Measurements from ENCODE around the gene TNFSF9. TPM values are rescaled to one million over a fixed set of nuclear protein-coding genes. Genes with fewer than 3 reads are reported as not detected.

The TNFSF9 gene
- total and polyA plus RNA-seq, 2 of the 8 experiments (the other 6 are each of a cell fraction or from before 2014, with no cell fraction given), result 1.7 to 4.4 TPM

- Histone ChIP-seq H3K9ac (replicated peaks in 1 of 4; ENCODE audit: extremely low read depth in 1 of 4, low read depth in 3 of 4, low read length in 3 of 4) (peak overlapping the region in 2 of 4 experiments; percentile 25 to 33; a peak in 4 of 7 replicates), H3K9me3 (ENCODE audit: insufficient read depth in 2 of 2, low read depth in 1 of 2, low read length in 1 of 2) (no peaks in the 10 kb centered on the region), H3K79me2 (ENCODE audit: control insufficient read depth in 1 of 2, insufficient read depth in 2 of 2, low read length in 2 of 2) (no peaks in the 10 kb centered on the region), H3K4me2 (ENCODE audit: insufficient read depth in 1 of 2, low read depth in 2 of 2, low read length in 2 of 2) (peak overlapping the region; percentile 62 to 98), H2BK5ac (ENCODE audit: low read depth, low read length) (peak overlapping the region; percentile 68; the same call in 1 of the 2 replicates), H3K27me3 (replicated peaks in 1 of 4; ENCODE audit: control insufficient read depth in 3 of 4, extremely low read depth in 1 of 4, insufficient read depth in 3 of 4, low read length in 3 of 4) (peaks cover 0 to 2% (median 0%) of the 10 kb centered on the region in 4 experiments; a peak in 1 of 7 replicates), H2BK12ac (ENCODE audit: low read depth, low read length) (peak overlapping the region; percentile 46; the same call in 1 of the 2 replicates), H2BK120ac (replicated peaks; ENCODE audit: low read depth, low read length) (no peak overlapping the region), H2AK5ac (ENCODE audit: low read depth, low read length) (peak overlapping the region; percentile 91; the same call in 1 of the 2 replicates), H3K23me2 (ENCODE audit: low read depth, low read length) (peaks cover 12% of the 10 kb centered on the region; the same call in 1 of the 2 replicates), H3K14ac (ENCODE audit: insufficient read length) (no peak overlapping the region), H3K79me1 (ENCODE audit: low read depth, low read length) (no peaks in the 10 kb centered on the region), H4K20me1 (replicated peaks in 1 of 2; ENCODE audit: control insufficient read depth in 1 of 2, insufficient read depth in 2 of 2, low read length in 2 of 2) (peaks cover 0 to 3% of the 10 kb centered on the region in 2 experiments), H3K27ac (ENCODE audit: low read depth, low read length) (no peak overlapping the region), H3K4me1 (replicated peaks in 1 of 4; ENCODE audit: control insufficient read depth in 3 of 4, insufficient read depth in 4 of 4, low read length in 3 of 4) (peaks cover 0 to 4% (median 1%) of the 10 kb centered on the region in 4 experiments; a peak in 2 of 7 replicates), H3K23ac (ENCODE audit: insufficient read length) (no peak overlapping the region), H2AFZ (ENCODE audit: low read length) (peak overlapping the region; percentile 97), H4K8ac (ENCODE audit: extremely low read depth, insufficient read depth, low read length) (peak overlapping the region; percentile 76; the same call in 1 of the 2 replicates), H3K56ac (replicated peaks; ENCODE audit: insufficient read length, low read depth, low read length) (peak overlapping the region; percentile 54), H2BK20ac (ENCODE audit: low read length) (no peak overlapping the region; the same call in 1 of the 2 replicates), H4K91ac (replicated peaks; ENCODE audit: insufficient read length, low read length) (no peak overlapping the region), H2BK15ac (ENCODE audit: low read length) (0 out of 2 replicates have a peak overlapping the region, but pooled peaks have one; percentile 100), H4K5ac (ENCODE audit: insufficient read length, low read depth, low read length) (no peak overlapping the region), H3K4ac (replicated peaks; ENCODE audit: insufficient read length, low read depth, low read length) (no peak overlapping the region), H3K18ac (ENCODE audit: extremely low read depth, low read length) (peak overlapping the region; percentile 87; the same call in 1 of the 2 replicates), H3K36me3 (ENCODE audit: control insufficient read depth in 2 of 4, insufficient read depth in 4 of 4, low read length in 3 of 4) (no peaks in the 10 kb centered on the region), H3K4me3 (ENCODE audit: extremely low read depth in 1 of 4, insufficient read depth in 2 of 4, low read depth in 3 of 4, low read length in 4 of 4) (peak overlapping the region; percentile 38 to 70 (median 67))
- POLR2A ChIA-PET (ENCODE audit: partially characterized antibody), result interaction anchor here (0.6 to 2.7 kb wide), 8 partner anchors 12 to 347 kb away, joined by 3 to 20 read pairs (median 4); partner anchors contain the start of gene TNFSF9
- DNase-seq (ENCODE audit: low read depth in 1 of 2, low spot score in 2 of 2) (peak in 1 of 2 experiments; percentile 98), FAIRE-seq (no peak)
- 3% methylated on average over 32 of the region's 38 CpGs; no CpG with 5 or more reads in 1 of the 2 experiments for WGBS, 2 experiments (ENCODE audit: extremely low coverage in 1 of 2, insufficient coverage in 1 of 2, insufficient read length in 1 of 2, insufficient replicate concordance in 2 of 2, low coverage in 1 of 2, low lambda C conversion rate in 2 of 2, missing lambda C conversion rate in 1 of 2)
- CTCF ChIA-PET (ENCODE audit: partially characterized antibody), result interaction anchor here (0.5 to 2.6 kb wide), 22 partner anchors 12 to 1220 kb away, joined by 3 to 12 read pairs (median 4); partner anchors contain the start of genes DENND1C and GPR108
- no peak for TF ChIP-seq BCL11A (IDR thresholded peaks at IDR 0.05; ENCODE audit: low read depth in 2 of 2, low read length in 2 of 2)
- no peak for TF ChIP-seq CBX8 (IDR thresholded peaks at IDR 0.05; ENCODE audit: borderline replicate concordance, low read depth, low read length)
- TF ChIP-seq JUN (IDR thresholded peaks at IDR 0.05; ENCODE audit: low read depth, low read length), result no peak
- TF ChIP-seq JUND (IDR thresholded peaks at IDR 0.05; ENCODE audit: low read length), result no peak
- TF ChIP-seq SRF (IDR thresholded peaks at IDR 0.05; ENCODE audit: low read depth, low read length), result no peak
- TF ChIP-seq, protein P1, sequence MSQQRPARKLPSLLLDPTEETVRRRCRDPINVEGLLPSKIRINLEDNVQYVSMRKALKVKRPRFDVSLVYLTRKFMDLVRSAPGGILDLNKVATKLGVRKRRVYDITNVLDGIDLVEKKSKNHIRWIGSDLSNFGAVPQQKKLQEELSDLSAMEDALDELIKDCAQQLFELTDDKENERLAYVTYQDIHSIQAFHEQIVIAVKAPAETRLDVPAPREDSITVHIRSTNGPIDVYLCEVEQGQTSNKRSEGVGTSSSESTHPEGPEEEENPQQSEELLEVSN (IDR thresholded peaks at IDR 0.05), result peak; percentile 90
- TF ChIP-seq CTCF (IDR thresholded peaks at IDR 0.05; ENCODE audit: control extremely low read depth in 1 of 3, insufficient read depth in 1 of 3, low read depth in 1 of 3, low read length in 3 of 3), result peak; percentile 85 to 95 (median 92)
- no peak for TF ChIP-seq SAP30 (IDR thresholded peaks at IDR 0.05; ENCODE audit: insufficient read depth, insufficient replicate concordance, low read length)
These were observed 14.1 kb upstream of the TNFSF9 start for GRCh38 chr19:6516659-6517291.

All from H1 (cell line).